ENCODE measurements around the gene SPRR2F.
"Not testable (repeated sequence)": the region's sequence is repeated elsewhere in the genome, so short reads cannot be mapped to it uniquely, and the experiment has no call there.

Gene SPRR2F, protein sequence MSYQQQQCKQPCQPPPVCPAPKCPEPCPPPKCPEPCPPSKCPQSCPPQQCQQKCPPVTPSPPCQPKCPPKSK

DNA sequence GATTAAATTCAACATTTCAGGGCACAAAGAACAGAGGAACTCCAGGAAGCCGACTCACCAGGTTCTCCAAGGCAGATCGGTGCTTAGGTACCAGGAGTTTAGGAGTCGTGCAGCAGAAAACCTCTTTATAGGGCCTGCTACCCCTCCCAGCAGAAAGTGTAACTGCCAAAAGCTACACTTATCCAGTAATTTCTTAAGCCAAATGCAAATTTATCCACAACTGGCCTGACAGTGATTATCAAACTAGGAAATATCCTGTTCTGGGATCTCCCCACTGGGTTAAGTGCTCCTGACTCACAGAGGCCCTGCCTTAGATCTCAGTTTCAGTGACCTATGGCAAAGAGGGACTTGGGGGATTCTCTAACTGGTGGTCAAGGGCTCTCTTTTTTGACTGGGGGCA, at the start of gene SPRR2F:
TSS of gene SPRR2F (minus strand) at position 101 of the 400 bp plus-strand sequence. CDS start 783 bp downstream, outside the sequence.
- no peak for DNase-seq (ENCODE audit: low read depth in 2 of 3, low spot score in 2 of 3)

GRCh38 chr1:153155541-153155940, 42.2 kb upstream of the SPRR2F start:
- no peak for DNase-seq (ENCODE audit: low read depth in 2 of 3, low spot score in 2 of 3)

DNA sequence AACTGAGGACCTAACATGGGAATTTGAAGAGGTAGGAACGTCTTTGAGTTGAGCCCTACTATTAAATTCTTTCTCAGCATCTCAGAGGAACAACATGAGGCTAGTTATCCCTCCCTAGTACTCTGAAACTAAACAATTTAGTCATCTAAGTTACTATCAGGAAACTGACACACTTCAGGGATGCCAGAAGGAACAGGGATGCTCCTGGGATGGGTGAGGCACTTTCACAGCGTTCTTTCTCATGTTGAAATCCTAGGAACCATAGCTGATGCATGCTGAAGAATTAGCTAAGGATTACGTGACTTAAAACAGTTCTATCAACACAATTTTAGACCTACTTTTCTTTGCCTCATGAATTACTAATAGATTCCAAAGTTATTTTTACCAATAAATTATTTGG, 39.2 kb upstream of the SPRR2F start:
- DNase-seq (ENCODE audit: low read depth in 2 of 3, low spot score in 2 of 3), result no peak

- DNase-seq (ENCODE audit: low read depth in 2 of 3, low spot score in 2 of 3), result no peak
These were observed 37.5 kb upstream of the SPRR2F start, which contains the start of gene SPRR2G for GRCh38 chr1:153150846-153151245. SPRR2G (minus strand) TSS chr1:153150890; CDS start chr1:153150110, 780 bp downstream.

DNA sequence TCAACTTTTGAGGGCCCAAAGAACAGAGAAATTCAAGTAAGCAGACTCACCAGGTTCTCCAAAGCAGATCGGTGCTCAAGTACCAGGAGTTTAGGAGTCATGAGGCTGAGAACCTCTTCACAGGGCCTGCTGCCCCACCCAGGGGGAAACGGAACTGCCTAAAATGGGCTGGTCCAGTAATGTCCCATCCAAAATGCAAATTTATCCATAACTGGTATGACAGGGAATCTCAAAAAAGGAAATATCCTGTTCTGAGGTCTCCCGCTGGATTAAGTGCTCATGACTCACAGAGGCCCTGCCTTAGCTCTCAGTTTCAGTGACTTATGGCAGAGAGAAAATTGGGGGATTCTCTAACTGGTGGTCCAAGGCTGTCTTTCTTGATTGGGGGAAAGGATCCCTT, 28.1 kb upstream of the SPRR2F start:
- no peak for DNase-seq (ENCODE audit: low read depth in 2 of 3, low spot score in 2 of 3)

DNA sequence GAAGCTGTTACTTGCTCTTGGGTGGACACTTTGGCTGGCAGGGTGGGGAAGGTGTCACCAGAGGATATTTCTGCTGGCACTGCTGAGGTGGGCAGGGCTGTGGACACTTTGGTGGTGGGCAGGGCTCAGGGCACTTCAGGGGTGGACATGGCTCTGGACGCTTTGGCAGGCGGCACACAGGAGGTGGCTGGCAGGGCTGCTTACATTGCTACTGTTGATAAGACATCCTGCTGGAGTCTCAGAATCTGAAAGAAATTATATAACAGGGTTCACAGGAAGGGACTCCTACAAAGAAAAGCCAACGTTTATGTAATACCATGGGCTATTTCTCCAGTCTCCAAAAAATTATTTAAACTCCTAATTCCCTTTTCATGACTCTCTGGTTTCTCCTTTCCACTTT, 27.2 kb upstream of the SPRR2F start:
- no peak for DNase-seq (ENCODE audit: low read depth in 2 of 3, low spot score in 2 of 3)

GRCh38 chr1:153133743-153134142, 20.4 kb upstream of the SPRR2F start:
- no peak for DNase-seq (ENCODE audit: low read depth in 2 of 3, low spot score in 2 of 3)

DNA sequence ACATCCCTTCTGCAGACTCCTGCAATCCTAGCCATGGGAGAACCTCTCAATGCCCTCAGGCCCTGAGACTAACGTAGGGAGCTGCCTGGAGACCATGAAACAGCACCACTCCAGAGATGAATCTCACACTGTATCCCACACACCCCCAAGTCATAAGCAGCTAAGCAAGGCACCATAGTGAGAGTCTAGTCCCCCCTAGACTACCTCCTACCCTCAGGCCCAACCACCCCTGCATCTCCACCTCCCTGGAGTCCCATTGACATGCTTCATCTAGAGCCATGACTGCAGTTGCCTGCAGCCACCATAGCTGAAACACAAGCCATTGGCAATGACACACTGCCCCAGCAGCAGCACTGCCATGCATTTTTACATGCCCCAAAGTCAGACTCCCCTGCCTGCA, 20.0 kb upstream of the SPRR2F start:
- DNase-seq (ENCODE audit: low read depth in 2 of 3, low spot score in 2 of 3), result no peak

DNA sequence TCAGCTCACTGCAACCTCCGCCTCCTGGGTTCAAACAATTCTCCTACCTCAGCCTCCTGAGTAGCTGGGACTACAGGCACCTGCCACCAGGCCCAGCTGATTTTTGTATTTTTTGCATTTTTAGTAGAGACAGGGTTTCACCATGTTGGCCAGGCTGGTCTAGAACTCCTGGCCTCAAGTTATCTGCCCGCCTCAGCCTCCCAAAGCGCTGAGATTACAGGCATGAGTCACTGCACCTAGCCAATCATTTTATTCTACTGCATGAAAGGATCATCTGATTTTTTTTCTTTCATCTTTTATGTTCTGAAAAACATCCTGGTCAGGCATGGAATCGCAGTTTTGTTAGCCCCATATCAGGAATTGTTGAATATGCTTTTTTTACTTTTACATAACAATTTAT, 15.4 kb upstream of the SPRR2F start:
- DNase-seq (ENCODE audit: low read depth in 2 of 3, low spot score in 2 of 3), result not testable (repeated sequence)

GRCh38 chr1:153127296-153127695, 14.0 kb upstream of the SPRR2F start:
- DNase-seq (ENCODE audit: low read depth in 2 of 3, low spot score in 2 of 3), result no peak

GRCh38 chr1:153125536-153125935, 12.2 kb upstream of the SPRR2F start:
- DNase-seq (ENCODE audit: low read depth in 2 of 3, low spot score in 2 of 3), result no peak

DNA sequence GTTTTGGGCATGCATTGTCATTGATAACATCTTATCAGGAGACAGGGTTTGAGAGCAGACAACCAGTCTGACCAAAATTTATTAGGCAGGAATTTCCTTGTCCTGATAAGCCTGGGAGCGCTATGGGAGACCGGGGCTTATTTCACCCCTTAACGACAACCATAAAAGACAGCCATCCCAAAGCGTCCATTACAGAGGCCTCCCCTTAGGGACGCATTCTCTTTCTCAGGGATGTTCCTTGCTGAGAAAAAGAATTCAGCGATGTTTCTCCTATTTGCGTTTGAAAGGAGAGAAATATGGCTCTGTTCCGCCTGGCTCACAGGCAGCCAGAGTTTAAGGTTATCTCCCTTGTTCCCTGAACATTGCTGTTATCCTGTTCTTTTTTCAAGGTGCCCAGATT, 10.5 kb upstream of the SPRR2F start:
- DNase-seq (ENCODE audit: low read depth in 2 of 3, low spot score in 2 of 3), result not testable (repeated sequence)

GRCh38 chr1:153122831-153123421, 9.6 kb upstream of the SPRR2F start:
- no peak for DNase-seq (ENCODE audit: low read depth in 2 of 3, low spot score in 2 of 3)

DNA sequence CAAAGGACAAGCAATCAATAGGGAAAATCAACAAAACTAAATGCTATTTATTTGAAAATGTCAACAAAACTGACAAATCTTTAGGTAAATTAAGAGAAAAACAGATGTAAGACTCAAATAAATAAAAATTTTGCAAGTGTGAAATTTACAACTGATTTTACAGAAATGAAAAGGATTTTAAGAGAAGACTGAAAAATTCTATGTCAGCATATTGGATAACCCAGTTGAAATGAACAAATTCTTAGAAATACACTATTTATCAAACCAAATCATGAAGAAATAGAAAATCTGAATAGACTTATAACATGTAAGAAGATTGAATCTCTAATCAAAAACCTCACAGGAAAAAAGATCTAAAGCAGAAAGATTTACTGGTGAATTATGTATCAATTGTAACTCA, 7.6 kb upstream of the SPRR2F start:
- no peak for DNase-seq (ENCODE audit: low read depth in 2 of 3, low spot score in 2 of 3)

DNA sequence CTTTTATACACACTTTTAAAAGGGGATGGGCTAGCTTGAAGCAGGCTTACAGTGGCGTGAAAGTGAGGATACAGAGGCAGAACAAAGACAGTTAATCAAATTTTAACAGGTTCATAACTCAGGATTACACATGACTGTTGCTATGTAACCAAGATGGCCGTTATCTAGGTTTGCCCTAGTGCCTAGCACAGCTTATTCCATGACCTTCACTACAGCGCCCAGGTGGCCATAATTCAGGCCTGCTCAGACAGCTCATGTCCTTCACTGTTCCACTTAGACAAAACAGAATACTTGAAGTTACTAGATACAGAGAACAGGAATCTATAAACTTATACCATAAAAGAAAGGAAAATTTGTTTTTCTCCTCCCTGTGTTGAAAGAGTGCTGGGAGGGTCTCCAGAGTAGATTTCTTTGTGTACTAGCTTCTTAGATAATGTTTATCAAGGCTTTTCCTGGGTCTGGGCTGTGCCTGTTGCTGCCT, 6.2 kb upstream of the SPRR2F start:
- no peak for DNase-seq (ENCODE audit: low read depth in 2 of 3, low spot score in 2 of 3)

- not testable (repeated sequence) for DNase-seq (ENCODE audit: low read depth in 2 of 3, low spot score in 2 of 3)
These were observed 1.9 kb upstream of the SPRR2F start for GRCh38 chr1:153115264-153115663.

DNA sequence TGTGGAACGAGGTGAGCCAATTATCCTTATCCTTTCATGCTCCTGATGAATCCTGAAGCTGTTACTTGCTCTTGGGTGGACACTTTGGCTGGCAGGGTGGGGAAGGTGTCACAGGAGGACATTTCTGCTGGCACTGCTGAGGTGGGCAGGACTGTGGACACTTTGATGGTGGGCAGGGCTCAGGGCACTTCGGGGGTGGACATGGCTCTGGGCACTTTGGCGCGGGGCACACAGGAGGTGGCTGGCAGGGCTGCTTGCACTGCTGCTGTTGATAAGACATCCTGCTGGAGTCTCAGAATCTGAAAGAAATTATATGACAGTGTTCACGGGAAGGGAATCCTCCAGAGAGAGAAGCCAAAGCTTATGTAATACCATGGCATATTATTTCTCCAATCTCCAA, 862 bp downstream of the SPRR2F start:
- DNase-seq (ENCODE audit: low read depth in 2 of 3, low spot score in 2 of 3), result not testable (repeated sequence)

GRCh38 chr1:153100245-153100644, 13.1 kb downstream of the SPRR2F start:
- DNase-seq (ENCODE audit: low read depth in 2 of 3, low spot score in 2 of 3), result no peak

DNA sequence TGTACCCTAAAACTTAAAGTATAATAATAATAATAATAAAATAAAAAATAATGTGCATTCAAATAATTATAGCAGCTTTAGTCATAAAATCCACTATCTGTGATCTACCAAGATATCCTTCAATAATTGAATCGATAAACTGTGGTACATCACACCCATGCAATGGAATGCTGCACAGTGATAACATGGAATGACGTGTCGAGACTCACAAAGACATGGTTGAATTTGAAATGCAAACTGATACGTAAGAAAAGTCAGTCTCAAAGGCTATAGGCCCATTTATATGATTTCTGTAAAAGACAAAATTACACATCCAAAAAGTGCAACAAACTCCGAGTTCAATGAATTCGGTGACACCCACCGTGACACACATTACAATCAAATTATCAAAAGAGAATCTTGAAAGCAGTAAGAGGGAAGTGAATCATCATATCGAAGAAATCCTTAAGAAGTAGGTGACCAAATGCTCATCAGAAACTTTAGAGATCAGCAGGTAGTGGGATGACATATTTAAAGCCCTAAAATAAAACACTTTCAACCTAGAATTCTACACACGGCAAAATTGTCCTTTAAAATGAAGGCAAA, 13.8 kb downstream of the SPRR2F start:
- DNase-seq (ENCODE audit: low read depth in 2 of 3, low spot score in 2 of 3), result no peak

- no peak for DNase-seq (ENCODE audit: low read depth in 2 of 3, low spot score in 2 of 3)
These were observed 17.6 kb downstream of the SPRR2F start for GRCh38 chr1:153095764-153096163.

DNA sequence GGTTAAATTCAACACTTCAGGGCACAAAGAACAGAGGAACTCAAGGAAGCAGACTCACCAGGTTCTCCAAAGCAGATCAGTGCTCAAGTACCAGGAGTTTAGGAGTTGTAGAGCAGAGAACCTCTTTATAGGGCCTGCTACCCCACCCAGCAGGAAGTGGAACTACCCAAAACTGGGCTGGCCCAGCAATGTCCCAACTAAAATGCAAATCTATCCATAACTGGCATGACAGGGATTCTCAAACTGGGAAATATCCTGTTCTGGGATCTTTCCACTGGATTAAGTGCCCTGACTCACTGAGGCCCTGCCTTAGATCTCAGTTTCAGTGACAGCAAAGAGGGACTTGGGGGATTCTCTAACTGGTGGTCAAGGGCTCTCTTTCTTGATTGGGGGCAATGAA, 18.9 kb downstream of the SPRR2F start, which contains the start of gene SPRR2E:
TSS of gene SPRR2E (minus strand) at position 101 of the 400 bp plus-strand sequence. CDS start 775 bp downstream, outside the sequence.
- no peak for DNase-seq (ENCODE audit: low read depth in 2 of 3, low spot score in 2 of 3)

DNA sequence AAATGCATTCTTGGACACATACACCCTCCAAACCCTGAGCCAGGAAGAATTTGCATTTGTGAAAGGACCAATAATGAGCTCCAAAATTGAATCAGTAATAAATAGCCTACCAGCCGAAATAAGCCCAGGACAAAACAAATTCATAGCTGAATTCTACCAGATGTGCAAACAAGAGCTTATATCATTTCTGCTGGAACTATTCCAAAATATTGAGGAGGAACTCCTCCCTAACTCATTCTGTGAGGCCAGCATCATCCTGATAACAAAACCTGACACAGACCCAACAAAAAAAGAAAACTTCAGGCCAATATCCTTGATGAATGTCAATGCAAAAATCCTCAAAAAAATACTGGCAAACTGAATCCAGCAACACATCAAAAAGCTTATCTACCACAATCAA, 25.7 kb downstream of the SPRR2F start:
- DNase-seq (ENCODE audit: low read depth in 2 of 3, low spot score in 2 of 3), result no peak

DNA sequence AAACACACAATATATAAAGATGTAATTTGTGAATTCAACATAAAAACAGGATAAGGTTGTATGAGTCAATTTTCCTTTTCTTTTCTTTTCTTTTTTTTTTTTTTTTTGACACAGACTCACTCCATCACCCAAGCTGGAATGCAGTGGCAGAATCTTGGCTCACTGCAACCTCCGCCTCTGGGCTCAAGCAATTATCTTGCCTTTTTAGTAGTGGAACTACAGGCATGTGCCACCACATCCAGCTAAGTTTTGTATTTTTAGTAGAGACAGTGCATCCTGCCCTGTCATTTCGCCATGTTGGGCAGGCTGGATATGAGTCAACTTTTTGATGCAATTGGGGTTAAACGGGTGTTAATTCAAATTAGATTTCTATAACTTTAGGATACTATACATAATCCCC, 31.6 kb downstream of the SPRR2F start:
- no peak for DNase-seq (ENCODE audit: low read depth in 2 of 3, low spot score in 2 of 3)
